DND-41 (cell line): ENCODE results near the gene KLK15.

Experiments
- EZH2 ChIP-seq: IDR thresholded peaks from 3 replicates; pipeline ENCODE4 v1.6.1; 2012; ENCODE audit warnings: borderline replicate concordance, low read depth, mild to moderate bottlenecking, moderate library complexity, low read length, inconsistent platforms; ENCODE audit not compliant: severe bottlenecking
- TF ChIP-seq, protein P1 (sequence below): IDR thresholded peaks from 2 replicates; pipeline ENCODE4 v1.5.1; 2012; ENCODE audit warnings: borderline replicate concordance, low read length, moderate library complexity, mild to moderate bottlenecking; ENCODE audit not compliant: poor library complexity, severe bottlenecking; ENCODE audit errors: extremely low read depth

DNA sequence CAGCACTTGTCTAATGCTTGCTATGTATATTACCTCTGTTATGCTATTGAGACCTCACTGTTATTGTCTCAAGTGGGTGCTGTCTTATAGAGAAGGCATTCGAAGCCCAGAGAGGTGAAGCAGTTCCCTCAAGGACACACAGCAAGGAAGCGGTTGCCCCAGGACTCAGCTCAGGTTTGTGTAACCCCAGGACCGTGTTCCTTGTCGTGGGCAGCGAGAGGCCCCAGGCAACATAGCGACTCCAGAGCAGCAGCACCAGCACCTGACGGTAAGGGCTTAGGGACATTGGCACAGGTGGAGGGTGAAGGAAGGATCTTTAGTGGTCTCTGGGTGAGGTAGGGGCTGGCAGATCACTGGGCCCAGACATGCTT lies 2.4 kb downstream of the KLK15 start:
- TF ChIP-seq, protein P1, sequence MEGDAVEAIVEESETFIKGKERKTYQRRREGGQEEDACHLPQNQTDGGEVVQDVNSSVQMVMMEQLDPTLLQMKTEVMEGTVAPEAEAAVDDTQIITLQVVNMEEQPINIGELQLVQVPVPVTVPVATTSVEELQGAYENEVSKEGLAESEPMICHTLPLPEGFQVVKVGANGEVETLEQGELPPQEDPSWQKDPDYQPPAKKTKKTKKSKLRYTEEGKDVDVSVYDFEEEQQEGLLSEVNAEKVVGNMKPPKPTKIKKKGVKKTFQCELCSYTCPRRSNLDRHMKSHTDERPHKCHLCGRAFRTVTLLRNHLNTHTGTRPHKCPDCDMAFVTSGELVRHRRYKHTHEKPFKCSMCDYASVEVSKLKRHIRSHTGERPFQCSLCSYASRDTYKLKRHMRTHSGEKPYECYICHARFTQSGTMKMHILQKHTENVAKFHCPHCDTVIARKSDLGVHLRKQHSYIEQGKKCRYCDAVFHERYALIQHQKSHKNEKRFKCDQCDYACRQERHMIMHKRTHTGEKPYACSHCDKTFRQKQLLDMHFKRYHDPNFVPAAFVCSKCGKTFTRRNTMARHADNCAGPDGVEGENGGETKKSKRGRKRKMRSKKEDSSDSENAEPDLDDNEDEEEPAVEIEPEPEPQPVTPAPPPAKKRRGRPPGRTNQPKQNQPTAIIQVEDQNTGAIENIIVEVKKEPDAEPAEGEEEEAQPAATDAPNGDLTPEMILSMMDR: no peak
- TF ChIP-seq EZH2: no peak
